T-helper 2 cell (primary cell): ENCODE results near the gene HOXD3.

Source experiments
- DNase-seq, 5 experiments: peaks; one replicate each; pipeline versions ENCODE4 v3.0.0 to v3.0.0-alpha.2; 2012 to 2022

Gene HOXD3

DNA sequence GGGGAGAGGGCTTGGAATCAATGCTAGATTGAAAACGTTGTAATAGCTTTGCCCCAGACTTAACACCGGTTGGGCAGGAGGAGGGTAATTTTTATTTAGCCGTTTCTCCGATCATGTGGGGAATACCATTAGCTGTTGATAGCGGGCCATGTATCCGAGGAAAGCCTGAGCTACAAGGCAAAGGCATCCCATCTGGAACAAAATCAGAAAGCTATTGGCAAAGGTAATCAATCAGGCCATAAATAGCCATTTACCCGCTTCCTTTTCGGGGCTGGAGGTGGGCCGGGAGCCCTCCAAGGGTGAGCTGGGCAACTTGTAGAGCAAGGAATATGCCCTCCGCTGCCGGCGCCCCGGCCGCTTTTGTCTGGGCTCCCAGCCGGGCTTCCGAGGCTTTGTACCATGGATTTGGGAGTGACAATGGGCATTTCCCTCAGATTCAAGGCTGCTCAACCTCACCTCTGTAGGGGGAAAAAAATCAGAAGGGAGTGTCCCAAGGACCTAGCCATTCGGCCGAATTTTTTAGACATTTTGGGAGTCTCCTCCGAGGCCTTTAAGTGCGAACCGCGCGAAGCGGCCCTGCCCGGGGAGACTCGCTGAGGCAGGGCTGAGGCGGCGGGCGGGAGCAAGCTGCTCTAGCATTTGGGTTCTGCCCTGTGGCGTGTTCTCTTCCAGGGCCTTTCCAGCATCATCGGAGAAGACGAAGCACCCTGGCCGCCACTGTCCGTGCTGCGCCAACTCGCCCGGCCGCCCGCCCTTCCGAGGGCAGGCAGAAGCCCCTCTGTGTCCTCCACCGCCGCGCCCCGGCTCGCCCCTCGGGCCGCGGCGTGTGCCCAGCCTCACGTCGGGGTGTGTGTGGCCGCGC lies 35.7 kb upstream of the HOXD3 start:
- DNase-seq = no peak

- DNase-seq = no peak
Measured at GRCh38 chr2:176122052-176122682, 34.9 kb upstream of the HOXD3 start.

- DNase-seq = no peak
Measured at GRCh38 chr2:176122683-176123410, 34.3 kb upstream of the HOXD3 start, which contains the start of gene HOXD9. TSS of gene HOXD9 (plus strand) at chr2:176122719. CDS start at chr2:176122769, 50 bp downstream.

DNA sequence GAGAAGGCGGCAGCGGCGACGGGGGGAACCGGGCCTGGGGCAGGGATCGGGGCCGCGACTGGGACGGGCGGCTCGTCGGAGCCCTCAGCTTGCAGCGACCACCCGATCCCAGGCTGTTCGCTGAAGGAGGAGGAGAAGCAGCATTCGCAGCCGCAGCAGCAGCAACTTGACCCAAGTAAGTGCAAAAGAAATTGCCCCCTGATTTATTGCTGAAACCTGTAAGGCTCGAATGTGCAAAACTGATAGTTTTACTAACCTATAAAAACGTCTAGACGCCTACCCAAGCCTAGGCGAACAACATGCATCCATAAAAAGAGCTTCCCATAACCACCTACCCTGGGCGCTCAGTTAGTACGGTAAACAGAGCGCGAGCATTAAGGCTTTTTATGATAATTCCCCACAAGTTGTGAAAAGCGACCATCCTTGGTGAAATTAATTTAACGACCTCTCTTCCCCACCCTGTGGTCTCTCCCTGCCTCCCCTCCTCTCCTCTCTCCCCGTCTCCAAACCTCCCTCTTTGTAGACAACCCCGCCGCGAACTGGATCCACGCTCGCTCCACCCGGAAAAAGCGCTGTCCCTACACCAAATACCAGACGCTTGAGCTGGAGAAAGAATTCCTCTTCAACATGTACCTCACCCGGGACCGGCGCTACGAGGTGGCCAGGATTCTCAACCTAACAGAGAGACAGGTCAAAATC lies 33.5 kb upstream of the HOXD3 start:
- no peak for DNase-seq

DNA sequence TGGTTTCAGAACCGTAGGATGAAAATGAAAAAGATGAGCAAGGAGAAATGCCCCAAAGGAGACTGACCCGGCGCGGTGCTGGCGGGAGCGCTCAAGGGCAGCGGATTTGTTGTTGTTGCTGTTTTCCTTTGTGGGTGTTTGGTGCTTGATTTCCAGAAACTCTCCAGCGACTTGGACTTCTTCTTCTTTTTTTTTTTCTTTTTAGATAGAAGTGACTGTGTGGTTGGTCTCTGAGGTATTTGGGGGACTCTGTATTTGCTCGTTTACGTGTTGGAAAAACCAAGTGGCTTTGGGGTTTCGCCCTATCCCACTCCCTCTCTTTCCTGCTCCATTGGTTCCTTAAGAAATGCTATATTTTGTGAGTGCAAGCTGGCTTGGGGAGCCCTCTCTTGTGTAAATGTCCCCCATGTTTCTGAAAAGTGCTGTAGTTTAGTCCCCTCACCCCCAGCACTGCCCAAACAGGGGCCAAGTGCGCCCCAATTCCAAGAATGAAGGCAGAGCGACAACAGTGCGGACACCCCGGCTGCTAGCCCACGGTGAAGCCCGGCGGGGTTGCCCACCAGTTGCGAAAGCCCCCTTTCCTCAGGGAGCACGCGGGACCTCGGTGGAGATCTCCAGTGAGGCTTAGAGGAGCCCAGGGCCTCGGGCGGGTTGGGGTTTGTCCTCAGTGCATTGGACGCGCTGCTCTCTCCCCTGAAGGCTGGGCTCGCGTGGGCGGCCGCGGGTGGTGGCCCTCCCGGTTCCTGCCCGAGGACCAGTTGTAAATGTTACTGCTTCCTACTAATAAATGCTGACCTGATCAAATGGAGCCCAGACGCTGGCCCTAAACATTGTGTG lies 32.8 kb upstream of the HOXD3 start:
- no peak for DNase-seq

DNA sequence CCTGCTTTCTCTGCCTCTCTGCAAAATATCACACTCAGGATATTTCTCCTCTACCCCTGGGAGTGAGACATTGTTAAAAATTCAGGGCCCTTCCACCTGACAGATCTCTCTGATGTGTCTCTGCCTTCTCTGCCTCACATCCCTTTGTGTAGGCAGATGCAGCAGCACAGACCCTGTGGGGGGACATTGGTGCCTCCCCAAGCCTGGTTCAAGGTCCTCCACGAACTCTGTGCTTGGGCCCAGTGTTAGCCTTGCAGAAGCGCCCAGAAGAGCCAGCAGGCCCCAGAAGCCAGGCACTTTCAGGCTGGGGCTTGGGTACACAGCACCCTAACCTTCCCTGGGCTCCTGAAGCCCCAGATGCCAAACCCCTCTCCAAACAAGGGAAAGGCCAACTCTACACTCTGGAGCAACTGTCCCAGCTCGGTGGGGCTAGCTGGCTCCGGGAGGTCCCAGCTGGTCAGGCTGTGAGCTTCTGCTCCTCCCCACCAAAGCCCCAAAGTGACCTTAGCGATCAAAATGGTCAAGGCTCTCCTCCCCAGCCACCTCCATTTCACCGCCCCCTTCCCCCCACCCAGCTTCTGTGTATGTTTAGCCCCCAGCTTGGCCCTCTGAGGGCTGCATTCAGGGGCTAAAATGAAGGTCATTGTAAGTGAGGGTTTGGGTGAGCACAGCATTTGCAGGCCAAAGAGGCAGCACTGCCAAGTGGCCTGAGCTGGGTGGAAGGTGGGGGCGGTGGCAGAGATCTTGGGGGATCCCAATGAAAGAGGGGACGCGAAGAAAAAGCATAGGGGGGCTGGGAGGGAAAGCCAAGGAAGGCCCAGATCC lies 31.9 kb upstream of the HOXD3 start:
- no peak for DNase-seq

DNA sequence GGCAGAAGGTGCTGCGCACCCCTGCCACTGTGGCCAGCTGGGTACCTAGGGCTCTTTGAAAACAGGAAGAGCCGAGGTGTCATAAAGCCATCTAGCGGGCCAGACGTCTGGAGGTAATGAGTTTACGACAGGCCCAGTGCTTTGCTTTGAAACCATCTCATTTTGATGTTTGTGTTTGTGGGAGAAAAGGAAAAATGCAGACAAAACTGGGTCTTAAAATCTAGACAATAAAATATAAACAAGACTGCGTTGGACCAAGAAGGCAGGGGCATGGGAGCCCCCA lies 31.4 kb upstream of the HOXD3 start:
- DNase-seq = no peak

GRCh38 chr2:176126929-176127773 lies 30.0 kb upstream of the HOXD3 start:
- DNase-seq = peak in 4 of 5 experiments; percentile 36 to 55 (median 53)

- no peak for DNase-seq
Measured at GRCh38 chr2:176127774-176128072, 29.4 kb upstream of the HOXD3 start.

GRCh38 chr2:176128172-176128981 lies 28.7 kb upstream of the HOXD3 start:
- DNase-seq = no peak

- peak in 1 of 5 experiments; percentile 55 for DNase-seq
Measured at GRCh38 chr2:176128982-176129796, 27.9 kb upstream of the HOXD3 start, which contains the start of gene HOXD8. TSS of gene HOXD8 (plus strand) at chr2:176129705. CDS start at chr2:176130367, 662 bp downstream.

- DNase-seq = no peak
Measured at GRCh38 chr2:176129813-176130146, 27.3 kb upstream of the HOXD3 start.

DNA sequence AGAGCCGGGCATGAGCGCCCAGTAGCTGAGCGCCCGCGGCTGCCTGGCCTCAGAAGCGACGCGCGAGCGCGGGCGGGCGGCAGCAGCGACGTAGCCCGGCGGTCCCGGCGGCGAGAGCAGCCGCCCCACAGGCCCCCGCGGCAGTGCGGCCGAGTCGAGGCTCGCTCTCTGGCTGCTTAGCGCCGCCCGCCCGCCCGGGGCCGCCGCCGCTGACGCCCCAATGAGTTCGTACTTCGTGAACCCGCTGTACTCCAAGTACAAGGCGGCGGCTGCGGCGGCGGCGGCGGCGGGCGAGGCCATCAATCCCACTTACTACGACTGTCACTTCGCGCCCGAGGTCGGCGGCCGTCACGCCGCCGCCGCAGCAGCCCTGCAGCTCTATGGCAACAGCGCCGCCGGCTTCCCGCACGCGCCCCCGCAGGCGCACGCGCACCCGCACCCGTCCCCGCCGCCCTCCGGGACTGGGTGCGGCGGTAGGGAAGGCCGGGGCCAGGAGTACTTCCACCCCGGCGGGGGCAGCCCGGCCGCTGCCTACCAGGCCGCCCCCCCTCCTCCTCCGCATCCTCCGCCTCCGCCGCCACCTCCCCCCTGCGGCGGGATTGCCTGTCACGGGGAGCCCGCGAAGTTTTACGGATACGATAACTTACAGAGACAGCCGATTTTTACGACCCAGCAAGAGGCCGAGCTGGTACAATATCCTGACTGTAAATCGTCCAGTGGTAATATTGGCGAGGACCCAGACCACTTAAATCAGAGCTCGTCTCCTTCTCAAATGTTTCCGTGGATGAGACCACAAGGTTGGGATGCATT lies 26.8 kb upstream of the HOXD3 start:
- DNase-seq = peak in 1 of 5 experiments; percentile 42

DNA sequence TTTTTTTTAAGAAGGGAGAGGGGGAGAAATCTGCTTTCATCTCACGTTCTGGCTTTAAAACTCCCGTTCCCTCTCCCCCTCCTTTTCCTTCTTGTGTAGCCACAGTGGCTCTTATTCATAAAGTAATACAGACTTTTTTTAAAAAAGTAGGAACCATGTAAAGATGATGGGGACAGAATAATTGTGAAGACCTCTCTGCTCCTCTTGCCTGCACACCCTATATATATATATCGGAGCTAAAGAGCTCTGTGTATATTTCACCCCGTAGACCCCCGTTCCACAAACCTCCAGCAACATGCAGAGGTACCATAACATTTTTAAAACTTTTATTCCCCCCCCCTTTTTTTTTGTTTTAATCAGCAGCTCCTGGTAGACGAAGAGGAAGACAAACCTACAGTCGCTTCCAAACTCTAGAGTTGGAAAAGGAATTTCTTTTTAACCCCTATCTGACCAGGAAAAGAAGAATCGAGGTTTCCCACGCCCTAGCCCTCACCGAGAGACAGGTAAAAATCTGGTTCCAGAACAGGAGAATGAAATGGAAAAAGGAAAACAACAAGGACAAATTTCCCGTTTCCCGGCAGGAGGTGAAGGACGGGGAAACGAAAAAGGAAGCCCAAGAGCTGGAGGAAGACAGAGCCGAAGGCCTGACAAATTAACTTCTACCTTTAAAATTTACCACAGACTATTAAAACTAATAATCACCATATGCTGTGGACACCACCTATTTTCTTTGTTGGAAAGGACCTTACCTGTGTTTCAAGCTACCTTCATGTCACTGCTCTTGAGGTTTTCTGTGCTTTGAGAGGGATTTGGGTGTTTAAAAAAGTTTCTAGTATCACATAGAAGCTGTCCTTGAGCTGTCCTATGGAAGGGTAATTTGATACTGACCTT lies 25.9 kb upstream of the HOXD3 start:
- no peak for DNase-seq

GRCh38 chr2:176131848-176132158 lies 25.3 kb upstream of the HOXD3 start:
- DNase-seq = no peak
